Measurements from ENCODE around the gene ALDH1L1. TPM values are rescaled to one million over a fixed set of nuclear protein-coding genes. Genes with fewer than 3 reads are reported as not detected.

ALDH1L1 gene
- total RNA-seq, 1 donor from 2014 or later, result 1.5 TPM

DNA sequence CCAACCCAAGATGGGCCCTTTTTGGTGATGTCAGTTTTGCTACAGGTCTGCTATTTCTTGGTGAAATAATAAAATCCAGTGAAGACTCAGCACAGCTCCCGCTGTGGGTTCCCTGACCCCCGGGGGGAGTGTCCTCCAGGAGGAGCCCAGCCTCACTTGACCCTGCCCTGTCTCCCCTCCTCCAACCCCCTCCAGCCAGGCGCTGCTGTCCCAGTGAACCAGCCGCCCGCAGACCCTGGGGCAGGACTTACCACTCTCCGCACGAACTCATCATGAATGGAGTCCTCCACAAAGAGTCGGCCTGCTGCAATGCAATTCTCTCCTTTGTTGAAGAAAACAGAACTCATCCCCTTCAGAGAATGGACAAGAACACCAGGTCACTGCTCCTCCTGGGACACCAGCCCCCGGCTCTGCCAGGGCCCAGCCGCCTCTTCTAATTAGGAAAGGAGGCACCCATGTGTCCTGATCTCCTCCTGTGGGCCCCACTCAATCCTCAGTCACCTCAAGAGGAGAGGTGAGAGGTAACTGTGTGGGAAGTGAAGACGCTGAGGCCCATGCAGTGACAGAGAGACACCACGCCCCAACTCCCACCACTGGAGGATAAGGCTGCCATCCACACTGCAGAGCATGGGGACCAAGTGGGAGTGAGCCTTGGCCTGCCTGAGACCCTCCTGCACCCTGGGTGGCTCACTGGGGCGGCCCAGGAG lies 67.7 kb downstream of the ALDH1L1 start:
- Mint-ChIP-seq H3K4me1 (ENCODE audit: unreplicated experiment) (no peaks in the 10 kb centered on the region), H3K36me3 (ENCODE audit: unreplicated experiment) (no peaks in the 10 kb centered on the region), H3K4me3 (ENCODE audit: unreplicated experiment) (no peak overlapping the region), H3K27me3 (ENCODE audit: unreplicated experiment) (no peaks in the 10 kb centered on the region), H3K27ac (ENCODE audit: unreplicated experiment) (no peak overlapping the region), H3K9me3 (ENCODE audit: unreplicated experiment) (no peaks in the 10 kb centered on the region)
- no peak for TF ChIP-seq CTCF (IDR thresholded peaks at IDR 0.05)
- no peak for DNase-seq (ENCODE audit: extremely low spot score, unreplicated experiment)

- H3K36me3 Mint-ChIP-seq (ENCODE audit: unreplicated experiment), result no peaks in the 10 kb centered on the region
- H3K27me3 Mint-ChIP-seq (ENCODE audit: unreplicated experiment), result no peaks in the 10 kb centered on the region
- H3K9me3 Mint-ChIP-seq (ENCODE audit: unreplicated experiment), result no peaks in the 10 kb centered on the region
- TF ChIP-seq CTCF (IDR thresholded peaks at IDR 0.05), result no peak
- H3K27ac Mint-ChIP-seq (ENCODE audit: unreplicated experiment), result no peak overlapping the region
- H3K4me1 Mint-ChIP-seq (ENCODE audit: unreplicated experiment), result no peaks in the 10 kb centered on the region
- no peak overlapping the region for H3K4me3 Mint-ChIP-seq (ENCODE audit: unreplicated experiment)
- peak; percentile 68 for DNase-seq (ENCODE audit: extremely low spot score, unreplicated experiment)
Measured at GRCh38 chr3:126111566-126112475, 68.6 kb downstream of the ALDH1L1 start.

- no peaks in the 10 kb centered on the region for H3K36me3 Mint-ChIP-seq (ENCODE audit: unreplicated experiment)
- no peak overlapping the region for H3K27ac Mint-ChIP-seq (ENCODE audit: unreplicated experiment)
- no peaks in the 10 kb centered on the region for H3K9me3 Mint-ChIP-seq (ENCODE audit: unreplicated experiment)
- no peaks in the 10 kb centered on the region for H3K4me1 Mint-ChIP-seq (ENCODE audit: unreplicated experiment)
- no peaks in the 10 kb centered on the region for H3K27me3 Mint-ChIP-seq (ENCODE audit: unreplicated experiment)
- peak; percentile 75 for DNase-seq (ENCODE audit: extremely low spot score, unreplicated experiment)
- no peak for TF ChIP-seq CTCF (IDR thresholded peaks at IDR 0.05)
- no peak overlapping the region for H3K4me3 Mint-ChIP-seq (ENCODE audit: unreplicated experiment)
Measured at GRCh38 chr3:126111126-126111551, 69.2 kb downstream of the ALDH1L1 start.

GRCh38 chr3:126110431-126111125 lies 69.8 kb downstream of the ALDH1L1 start:
- Mint-ChIP-seq H3K4me3 (ENCODE audit: unreplicated experiment) (no peak overlapping the region), H3K9me3 (ENCODE audit: unreplicated experiment) (no peaks in the 10 kb centered on the region), H3K27ac (ENCODE audit: unreplicated experiment) (no peak overlapping the region), H3K4me1 (ENCODE audit: unreplicated experiment) (no peaks in the 10 kb centered on the region), H3K27me3 (ENCODE audit: unreplicated experiment) (no peaks in the 10 kb centered on the region), H3K36me3 (ENCODE audit: unreplicated experiment) (no peaks in the 10 kb centered on the region)
- no peak for TF ChIP-seq CTCF (IDR thresholded peaks at IDR 0.05)
- DNase-seq (ENCODE audit: extremely low spot score, unreplicated experiment), result peak; percentile 51

All from osteocyte (in vitro differentiated cells).